22Rv1 (cell line): ENCODE data around the gene THOC7.

Source experiments
- ZFX ChIP-seq: fragments of 450-650 bp; IDR thresholded peaks from 2 replicates; pipeline ENCODE4 v1.6.1; 2017; ENCODE audit warnings: antibody characterized with exemption, borderline replicate concordance
- TF ChIP-seq, protein P1 (sequence below): fragments of 450-650 bp; IDR thresholded peaks from 2 replicates; pipeline ENCODE4 v1.5.1; 2017; ENCODE audit warnings: mild to moderate bottlenecking

DNA sequence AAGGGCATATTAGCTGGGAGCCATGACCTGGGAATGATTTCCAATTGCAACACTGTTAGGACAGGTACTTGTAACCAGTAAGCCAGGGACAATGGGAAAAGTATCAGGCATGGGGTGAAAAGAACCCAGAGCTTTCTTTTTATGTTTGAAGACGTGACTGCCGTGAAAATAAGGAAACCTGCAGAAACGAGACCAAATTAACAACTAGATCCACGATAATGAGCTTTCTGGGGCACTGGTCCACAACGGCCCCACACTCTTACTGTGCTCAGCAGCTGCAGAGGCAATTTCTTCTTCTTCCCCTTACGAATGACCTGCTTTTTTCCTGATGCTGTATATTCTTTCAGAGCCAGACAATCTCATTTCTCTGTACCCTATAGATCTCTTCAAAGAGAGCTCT is 33.1 kb downstream of the THOC7 start:
- TF ChIP-seq, protein P1, sequence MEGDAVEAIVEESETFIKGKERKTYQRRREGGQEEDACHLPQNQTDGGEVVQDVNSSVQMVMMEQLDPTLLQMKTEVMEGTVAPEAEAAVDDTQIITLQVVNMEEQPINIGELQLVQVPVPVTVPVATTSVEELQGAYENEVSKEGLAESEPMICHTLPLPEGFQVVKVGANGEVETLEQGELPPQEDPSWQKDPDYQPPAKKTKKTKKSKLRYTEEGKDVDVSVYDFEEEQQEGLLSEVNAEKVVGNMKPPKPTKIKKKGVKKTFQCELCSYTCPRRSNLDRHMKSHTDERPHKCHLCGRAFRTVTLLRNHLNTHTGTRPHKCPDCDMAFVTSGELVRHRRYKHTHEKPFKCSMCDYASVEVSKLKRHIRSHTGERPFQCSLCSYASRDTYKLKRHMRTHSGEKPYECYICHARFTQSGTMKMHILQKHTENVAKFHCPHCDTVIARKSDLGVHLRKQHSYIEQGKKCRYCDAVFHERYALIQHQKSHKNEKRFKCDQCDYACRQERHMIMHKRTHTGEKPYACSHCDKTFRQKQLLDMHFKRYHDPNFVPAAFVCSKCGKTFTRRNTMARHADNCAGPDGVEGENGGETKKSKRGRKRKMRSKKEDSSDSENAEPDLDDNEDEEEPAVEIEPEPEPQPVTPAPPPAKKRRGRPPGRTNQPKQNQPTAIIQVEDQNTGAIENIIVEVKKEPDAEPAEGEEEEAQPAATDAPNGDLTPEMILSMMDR = no peak
- TF ChIP-seq ZFX = no peak
